Measurements from ENCODE around the gene NEURL1.

The NEURL1 gene

DNA sequence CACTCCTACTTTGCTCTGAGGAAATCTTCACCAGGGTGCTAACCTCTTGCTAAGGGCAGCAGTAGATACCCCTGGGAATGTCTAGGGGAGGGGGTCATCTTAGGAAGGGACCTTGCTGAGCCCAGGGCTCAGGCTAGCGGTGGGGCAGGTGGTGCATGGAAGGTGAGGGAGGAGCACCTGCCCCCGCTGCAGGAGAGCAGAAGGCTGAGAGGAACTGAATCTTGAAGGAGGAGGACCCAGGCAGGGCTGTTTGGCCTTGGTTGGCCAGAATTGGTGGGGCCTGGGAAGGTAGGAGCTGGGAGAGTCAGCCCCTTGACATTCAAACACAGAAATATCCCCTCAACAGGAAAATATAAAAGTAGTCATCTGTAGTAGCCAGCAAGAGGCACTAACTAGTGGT is 21.5 kb upstream of the NEURL1 start:
- DNase-seq (ENCODE audit: low read depth), result no peak
- TF ChIP-seq, protein P1, sequence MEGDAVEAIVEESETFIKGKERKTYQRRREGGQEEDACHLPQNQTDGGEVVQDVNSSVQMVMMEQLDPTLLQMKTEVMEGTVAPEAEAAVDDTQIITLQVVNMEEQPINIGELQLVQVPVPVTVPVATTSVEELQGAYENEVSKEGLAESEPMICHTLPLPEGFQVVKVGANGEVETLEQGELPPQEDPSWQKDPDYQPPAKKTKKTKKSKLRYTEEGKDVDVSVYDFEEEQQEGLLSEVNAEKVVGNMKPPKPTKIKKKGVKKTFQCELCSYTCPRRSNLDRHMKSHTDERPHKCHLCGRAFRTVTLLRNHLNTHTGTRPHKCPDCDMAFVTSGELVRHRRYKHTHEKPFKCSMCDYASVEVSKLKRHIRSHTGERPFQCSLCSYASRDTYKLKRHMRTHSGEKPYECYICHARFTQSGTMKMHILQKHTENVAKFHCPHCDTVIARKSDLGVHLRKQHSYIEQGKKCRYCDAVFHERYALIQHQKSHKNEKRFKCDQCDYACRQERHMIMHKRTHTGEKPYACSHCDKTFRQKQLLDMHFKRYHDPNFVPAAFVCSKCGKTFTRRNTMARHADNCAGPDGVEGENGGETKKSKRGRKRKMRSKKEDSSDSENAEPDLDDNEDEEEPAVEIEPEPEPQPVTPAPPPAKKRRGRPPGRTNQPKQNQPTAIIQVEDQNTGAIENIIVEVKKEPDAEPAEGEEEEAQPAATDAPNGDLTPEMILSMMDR (IDR thresholded peaks at IDR 0.05; ENCODE audit: control insufficient read depth, extremely low read depth, insufficient read depth), result no peak
- no peak overlapping the region for H3K4me3 ChIP-seq (ENCODE audit: low read depth, low read length)

DNA sequence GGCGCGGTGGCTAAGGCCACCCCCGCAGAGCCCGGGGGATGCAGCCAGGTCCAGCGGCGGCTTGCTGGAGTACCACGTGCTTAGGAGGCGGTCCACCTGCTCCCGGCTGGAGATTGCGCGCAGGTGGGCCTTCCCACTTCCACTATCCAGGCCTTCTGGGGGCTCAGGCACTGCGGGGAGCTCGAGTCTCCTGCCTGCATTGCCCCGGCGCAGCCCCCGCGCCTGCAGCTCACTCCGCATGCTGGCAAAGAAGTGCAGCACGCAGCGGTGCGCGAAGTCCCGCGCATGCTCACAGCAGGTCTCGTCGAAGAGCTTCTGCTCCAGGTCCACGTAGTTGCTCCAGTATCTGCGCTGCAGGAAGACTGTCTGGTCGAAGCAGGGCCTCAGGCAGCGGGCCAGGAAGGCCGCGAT is 20.2 kb upstream of the NEURL1 start:
- no peak overlapping the region for H3K4me3 ChIP-seq (ENCODE audit: low read depth, low read length)
- TF ChIP-seq, protein P1 (IDR thresholded peaks at IDR 0.05; ENCODE audit: control insufficient read depth, extremely low read depth, insufficient read depth), result no peak

DNA sequence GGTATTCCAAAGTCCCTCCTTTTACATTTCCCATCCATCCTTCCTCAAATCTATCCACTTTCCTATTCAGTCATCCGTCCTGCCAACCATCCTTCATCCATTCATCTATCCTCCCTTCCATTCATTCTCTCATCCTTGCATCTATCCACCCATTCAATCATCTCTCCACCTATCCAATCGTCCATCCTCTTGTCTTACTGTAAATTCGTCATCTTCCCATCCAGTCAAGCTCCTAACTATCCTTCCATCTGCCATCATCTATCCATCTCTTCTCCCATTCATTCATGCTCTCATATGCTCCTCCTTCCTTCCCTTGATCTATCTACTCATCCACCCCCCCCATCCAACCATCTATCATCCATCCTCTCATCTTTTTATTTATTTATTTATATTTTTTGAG is 19.4 kb upstream of the NEURL1 start:
- H3K4me3 ChIP-seq (ENCODE audit: low read depth, low read length), result no peak overlapping the region
- TF ChIP-seq, protein P1 (IDR thresholded peaks at IDR 0.05; ENCODE audit: control insufficient read depth, extremely low read depth, insufficient read depth), result no peak
- DNase-seq (ENCODE audit: low read depth), result no peak

More for the DNA sequence above, 20.2 kb upstream of the NEURL1 start:
- DNase-seq (ENCODE audit: low read depth), result no peak

DNA sequence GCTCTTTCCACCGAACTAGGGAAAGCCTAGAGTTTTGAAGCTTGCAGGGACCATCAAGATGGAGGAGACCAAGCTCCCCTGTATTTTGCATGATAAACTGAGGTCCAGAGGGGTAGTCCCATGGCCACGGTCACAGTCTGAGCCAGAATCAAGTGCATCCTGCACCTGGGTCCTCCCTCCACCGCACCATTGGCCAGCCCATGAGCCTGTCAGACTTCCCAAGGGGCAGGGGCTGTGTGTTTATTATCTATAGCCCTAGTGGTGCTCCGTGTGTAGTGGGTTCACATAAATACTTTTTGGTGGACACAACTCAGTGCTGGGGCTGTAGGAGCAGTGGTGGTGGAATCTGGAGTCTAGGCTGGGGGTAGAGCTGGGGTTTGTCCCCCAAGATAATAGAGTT is 18.1 kb upstream of the NEURL1 start:
- DNase-seq (ENCODE audit: low read depth), result no peak
- TF ChIP-seq, protein P1 (IDR thresholded peaks at IDR 0.05; ENCODE audit: control insufficient read depth, extremely low read depth, insufficient read depth), result no peak
- no peak overlapping the region for H3K4me3 ChIP-seq (ENCODE audit: low read depth, low read length)

DNA sequence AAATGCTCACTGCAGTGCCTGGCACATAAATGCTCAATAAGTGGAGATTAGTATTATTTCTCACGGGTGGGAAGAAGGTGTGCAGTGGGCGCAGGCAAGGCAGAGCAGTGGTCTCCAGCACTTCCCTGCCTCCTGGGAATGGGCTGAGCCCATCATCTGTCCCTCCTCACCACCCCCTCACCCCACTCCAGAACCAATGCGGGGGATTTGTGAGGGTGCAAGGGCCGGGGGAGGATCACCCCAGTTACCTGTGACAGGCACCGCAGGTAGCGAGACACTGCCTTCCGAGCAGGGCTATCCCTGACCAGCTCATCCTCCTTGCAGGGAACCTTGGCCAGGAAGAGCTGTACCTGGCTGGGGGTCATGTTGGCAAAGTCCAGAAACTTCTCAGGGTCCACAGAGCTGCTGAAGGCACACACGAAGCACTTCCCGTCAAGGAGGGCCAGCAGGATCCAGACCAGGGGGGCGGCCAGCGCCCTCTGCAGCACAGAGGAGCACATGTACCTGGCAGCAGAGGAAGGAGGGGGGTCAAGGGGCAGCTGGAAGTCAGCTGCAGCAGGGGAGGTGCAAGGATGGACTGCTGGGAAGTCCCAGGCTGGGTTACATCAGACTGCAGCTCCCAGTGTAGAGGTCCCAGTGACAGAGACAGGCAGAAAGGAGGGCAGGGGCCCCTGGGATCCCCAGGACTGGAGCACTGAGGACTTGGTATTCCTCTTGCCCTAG is 17.3 kb upstream of the NEURL1 start:
- H3K4me3 ChIP-seq (ENCODE audit: low read depth, low read length), result no peak overlapping the region
- DNase-seq (ENCODE audit: low read depth), result no peak
- TF ChIP-seq, protein P1 (IDR thresholded peaks at IDR 0.05; ENCODE audit: control insufficient read depth, extremely low read depth, insufficient read depth), result no peak

DNA sequence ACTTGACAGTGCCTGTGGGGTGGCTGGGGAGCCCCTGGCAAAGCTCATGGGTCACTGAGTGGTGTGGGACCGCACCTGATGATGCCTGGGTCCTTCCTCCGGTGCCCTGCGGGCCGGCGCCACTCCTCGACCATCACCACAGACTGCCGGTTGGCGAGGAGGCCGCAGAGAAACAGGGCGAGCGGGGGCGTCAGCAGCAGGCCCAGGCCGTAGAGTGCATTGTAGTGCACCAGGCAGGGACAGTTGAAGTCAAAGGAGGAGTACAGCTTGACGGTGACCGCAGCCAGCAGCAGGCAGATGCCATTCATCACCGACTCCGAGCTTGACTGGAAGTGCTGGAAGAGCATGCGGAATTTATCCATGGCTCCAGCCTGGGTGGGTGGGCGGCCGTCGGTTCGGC is 14.8 kb upstream of the NEURL1 start:
- no peak for DNase-seq (ENCODE audit: low read depth)
- no peak overlapping the region for H3K4me3 ChIP-seq (ENCODE audit: low read depth, low read length)
- TF ChIP-seq, protein P1 (IDR thresholded peaks at IDR 0.05; ENCODE audit: control insufficient read depth, extremely low read depth, insufficient read depth), result no peak

DNA sequence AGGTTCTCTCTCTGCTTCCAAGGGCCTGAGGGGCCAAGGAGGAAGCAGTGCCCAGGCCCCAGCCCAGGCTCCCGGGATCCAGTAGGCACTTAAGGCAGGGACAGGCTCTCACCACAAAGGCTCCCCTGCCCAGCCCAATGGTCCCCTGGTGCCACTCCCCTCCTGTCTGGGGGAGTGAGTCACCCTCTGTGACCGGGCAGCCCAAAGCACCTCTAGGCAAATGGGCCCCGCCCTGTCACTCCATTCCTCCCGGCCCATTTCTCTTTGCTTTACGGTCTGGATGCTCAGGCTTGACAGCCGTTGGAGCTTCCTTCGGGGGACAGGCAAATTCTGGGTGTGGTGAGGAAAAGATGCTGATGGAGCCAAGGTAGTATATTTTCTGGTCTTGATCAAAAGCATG is 14.4 kb upstream of the NEURL1 start, which contains the start of gene CALHM3:
Gene CALHM3, minus strand, starts transcription at position 106 of the 400 bp plus-strand sequence. CDS start 208 bp downstream, outside the sequence.
- no peak within 1 kb of the TSS for H3K4me3 ChIP-seq (ENCODE audit: low read depth, low read length)
- no peak for DNase-seq (ENCODE audit: low read depth)
- TF ChIP-seq, protein P1 (IDR thresholded peaks at IDR 0.05; ENCODE audit: control insufficient read depth, extremely low read depth, insufficient read depth), result no peak

Measured in LNCaP clone FGC (cell line).